OCI-LY7 (cell line): ENCODE data around the gene BMI1.

Experiments used
- CTCF ChIP-seq: fragments of 200-600 bp; sonication (generic); conservative IDR thresholded peaks from 2 replicates; pipeline ENCODE4 v1.5.1; 2014; ENCODE audit warnings: mild to moderate bottlenecking, antibody characterized with exemption, low read length, moderate library complexity, mixed read lengths
- EZH2phosphoT487 ChIP-seq: fragments of 200-600 bp; sonication (generic); IDR thresholded peaks from 2 replicates; pipeline ENCODE4 v1.6.1; 2018; ENCODE audit warnings: low read depth, borderline replicate concordance, mild to moderate bottlenecking, mixed run types, antibody characterized with exemption, low read length, moderate library complexity, mixed read lengths

- TF ChIP-seq CTCF (no peak), EZH2phosphoT487 (no peak)
These were observed at the start of gene BMI1 for GRCh38 chr10:22320591-22321155.
